Measurements from ENCODE around the gene UBE2F. TPM values are rescaled to one million over a fixed set of nuclear protein-coding genes. Genes with fewer than 3 reads are reported as not detected.
"Not testable (repeated sequence)": the region's sequence is repeated elsewhere in the genome, so short reads cannot be mapped to it uniquely, and the experiment has no call there.

The UBE2F gene
- total and polyA plus RNA-seq, 8 donors = 6.4 to 87.0 (median 44.9) TPM; not detected in 1

DNA sequence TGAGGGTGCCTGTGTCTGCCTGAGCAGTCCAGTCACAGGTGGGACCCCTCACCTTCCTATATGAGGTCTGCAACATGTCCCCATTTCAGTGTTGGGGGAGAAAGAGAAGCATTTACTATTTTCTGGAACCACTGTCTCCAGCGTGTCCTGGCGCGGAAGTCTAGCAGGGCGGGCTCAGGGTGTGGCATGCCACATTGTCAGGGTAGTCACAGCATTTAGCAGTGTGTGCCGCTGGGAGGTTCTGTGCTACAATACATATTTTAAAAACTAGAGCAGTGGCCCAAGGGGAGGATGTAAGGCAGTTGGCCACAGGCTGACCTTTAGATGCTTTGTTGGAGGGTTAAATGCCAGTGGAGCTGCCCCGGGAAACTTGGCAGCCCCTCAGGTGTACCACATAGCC lies 12.5 kb downstream of the UBE2F start:
- H3K27ac ChIP-seq = no peak overlapping the region
- no peak for DNase-seq
- peaks cover 7 to 42% (median 30%) of the 10 kb centered on the region in 4 donors for H3K4me1 ChIP-seq
- no peaks in the 10 kb centered on the region for H3K27me3 ChIP-seq
- intact Hi-C loops (cut with DNase I; ENCODE audit: low total_unique reads) = no loop called here
- H3K4me3 ChIP-seq = no peak overlapping the region
- WGBS, 5 donors = 82 to 91% (median 85%) methylated on average over 6 of the region's 6 CpGs
- H3K9me3 ChIP-seq = no peaks in the 10 kb centered on the region
- TF ChIP-seq POLR2A (IDR thresholded peaks at IDR 0.05) = no peak
- TF ChIP-seq EP300 (IDR thresholded peaks at IDR 0.05) = no peak
- TF ChIP-seq, protein P1, sequence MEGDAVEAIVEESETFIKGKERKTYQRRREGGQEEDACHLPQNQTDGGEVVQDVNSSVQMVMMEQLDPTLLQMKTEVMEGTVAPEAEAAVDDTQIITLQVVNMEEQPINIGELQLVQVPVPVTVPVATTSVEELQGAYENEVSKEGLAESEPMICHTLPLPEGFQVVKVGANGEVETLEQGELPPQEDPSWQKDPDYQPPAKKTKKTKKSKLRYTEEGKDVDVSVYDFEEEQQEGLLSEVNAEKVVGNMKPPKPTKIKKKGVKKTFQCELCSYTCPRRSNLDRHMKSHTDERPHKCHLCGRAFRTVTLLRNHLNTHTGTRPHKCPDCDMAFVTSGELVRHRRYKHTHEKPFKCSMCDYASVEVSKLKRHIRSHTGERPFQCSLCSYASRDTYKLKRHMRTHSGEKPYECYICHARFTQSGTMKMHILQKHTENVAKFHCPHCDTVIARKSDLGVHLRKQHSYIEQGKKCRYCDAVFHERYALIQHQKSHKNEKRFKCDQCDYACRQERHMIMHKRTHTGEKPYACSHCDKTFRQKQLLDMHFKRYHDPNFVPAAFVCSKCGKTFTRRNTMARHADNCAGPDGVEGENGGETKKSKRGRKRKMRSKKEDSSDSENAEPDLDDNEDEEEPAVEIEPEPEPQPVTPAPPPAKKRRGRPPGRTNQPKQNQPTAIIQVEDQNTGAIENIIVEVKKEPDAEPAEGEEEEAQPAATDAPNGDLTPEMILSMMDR (IDR thresholded peaks at IDR 0.05) = no peak
- TF ChIP-seq POLR2AphosphoS5 (IDR thresholded peaks at IDR 0.05) = no peak
- H3K36me3 ChIP-seq = peaks cover 0 to 30% (median 15%) of the 10 kb centered on the region in 4 donors

DNA sequence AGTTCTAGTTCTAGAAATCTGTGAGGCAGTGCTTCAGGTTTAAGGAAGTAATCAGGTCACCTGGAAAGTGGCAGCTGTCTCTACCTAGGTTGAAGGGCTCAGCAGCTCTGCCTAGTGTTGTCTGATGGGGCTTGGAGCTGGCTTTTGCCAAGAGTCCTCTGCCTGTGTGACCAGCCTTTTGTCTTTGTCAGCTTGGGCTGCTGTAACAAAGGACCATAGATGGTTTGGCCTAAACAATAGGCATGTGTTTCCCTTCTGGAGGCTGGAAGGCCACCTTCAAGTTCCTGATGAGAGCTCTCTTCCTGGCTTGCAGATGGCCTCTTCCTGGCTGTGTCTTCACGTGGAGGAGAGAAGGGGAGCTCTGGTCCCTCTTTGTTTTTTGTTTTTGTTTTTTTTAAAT lies 13.3 kb downstream of the UBE2F start:
- Histone ChIP-seq H3K9me3 (no peaks in the 10 kb centered on the region), H3K27ac (no peak overlapping the region), H3K27me3 (no peaks in the 10 kb centered on the region), H3K4me3 (no peak overlapping the region), H3K4me1 (peaks cover 7 to 46% (median 32%) of the 10 kb centered on the region in 4 donors), H3K36me3 (peaks cover 0 to 25% (median 13%) of the 10 kb centered on the region in 4 donors)
- intact Hi-C loops (cut with DNase I; ENCODE audit: low total_unique reads) = no loop called here
- WGBS, 5 donors = 50 to 67% (median 65%) methylated on average over 1 of the region's 1 CpG
- DNase-seq = no peak
- no peak for TF ChIP-seq POLR2A (IDR thresholded peaks at IDR 0.05)
- TF ChIP-seq, protein P1 (IDR thresholded peaks at IDR 0.05) = no peak
- no peak for TF ChIP-seq POLR2AphosphoS5 (IDR thresholded peaks at IDR 0.05)
- TF ChIP-seq EP300 (IDR thresholded peaks at IDR 0.05) = no peak

DNA sequence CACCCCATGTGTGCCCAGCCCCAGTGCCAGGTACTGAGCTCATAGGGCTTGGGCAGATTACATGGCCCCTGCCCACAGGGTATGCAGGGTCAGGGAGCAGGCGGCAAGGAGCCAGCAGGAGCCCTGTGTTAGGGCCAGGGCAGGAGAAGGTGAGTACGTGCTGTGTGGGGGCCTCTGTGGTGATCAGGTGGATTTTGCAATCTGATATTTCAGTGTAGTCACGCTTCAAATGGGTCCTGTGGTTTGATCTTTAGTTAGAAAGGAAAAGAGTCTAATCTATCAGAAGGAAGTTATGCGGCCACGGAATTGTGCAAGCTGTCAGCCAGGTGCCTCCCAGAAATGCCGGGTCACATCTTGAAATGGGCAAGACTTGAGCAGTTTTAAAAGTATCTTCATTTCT lies 13.9 kb downstream of the UBE2F start:
- Histone ChIP-seq H3K4me3 (no peak overlapping the region), H3K9me3 (no peaks in the 10 kb centered on the region), H3K27me3 (no peaks in the 10 kb centered on the region), H3K27ac (no peak overlapping the region), H3K36me3 (peaks cover 0 to 19% (median 7%) of the 10 kb centered on the region in 4 donors), H3K4me1 (peaks cover 7 to 46% (median 32%) of the 10 kb centered on the region in 4 donors)
- intact Hi-C loops (cut with DNase I; ENCODE audit: low total_unique reads) = no loop called here
- no peak for DNase-seq
- 40 to 65% (median 56%) methylated on average over 6 of the region's 6 CpGs for WGBS, 5 donors
- TF ChIP-seq POLR2A (IDR thresholded peaks at IDR 0.05) = no peak
- TF ChIP-seq POLR2AphosphoS5 (IDR thresholded peaks at IDR 0.05) = no peak
- TF ChIP-seq EP300 (IDR thresholded peaks at IDR 0.05) = no peak
- TF ChIP-seq, protein P1 (IDR thresholded peaks at IDR 0.05) = no peak

DNA sequence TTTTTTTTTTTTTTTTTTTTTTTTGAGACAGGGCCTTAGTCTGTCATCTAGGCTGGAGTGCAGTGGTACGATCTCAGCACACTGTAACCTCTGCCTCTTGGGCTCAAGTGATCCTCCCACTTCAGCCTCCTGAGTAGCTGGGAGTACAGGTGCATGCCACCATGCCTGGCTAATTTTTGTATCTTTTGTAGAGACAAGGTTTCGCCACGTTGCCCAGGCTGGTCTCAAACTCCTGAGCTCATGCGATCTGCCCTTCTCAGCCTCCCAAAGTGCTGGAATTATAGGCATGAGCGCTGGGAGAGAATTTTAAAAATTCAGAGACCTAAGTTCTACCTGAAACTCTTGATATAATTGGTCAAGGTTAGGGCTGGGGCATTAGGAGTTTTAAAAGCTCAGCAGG lies 14.8 kb downstream of the UBE2F start:
- Histone ChIP-seq H3K36me3 (peaks cover 0 to 11% (median 2%) of the 10 kb centered on the region in 4 donors), H3K4me1 (peaks cover 7 to 46% (median 32%) of the 10 kb centered on the region in 4 donors)
- H3K27ac ChIP-seq; H3K4me3 ChIP-seq; DNase-seq; H3K27me3 ChIP-seq; H3K9me3 ChIP-seq; intact Hi-C loops (cut with DNase I; ENCODE audit: low total_unique reads): not testable (repeated sequence)
- 84 to 99% (median 96%) methylated on average over 4 to 5 of the region's 5 CpGs for WGBS, 5 donors

DNA sequence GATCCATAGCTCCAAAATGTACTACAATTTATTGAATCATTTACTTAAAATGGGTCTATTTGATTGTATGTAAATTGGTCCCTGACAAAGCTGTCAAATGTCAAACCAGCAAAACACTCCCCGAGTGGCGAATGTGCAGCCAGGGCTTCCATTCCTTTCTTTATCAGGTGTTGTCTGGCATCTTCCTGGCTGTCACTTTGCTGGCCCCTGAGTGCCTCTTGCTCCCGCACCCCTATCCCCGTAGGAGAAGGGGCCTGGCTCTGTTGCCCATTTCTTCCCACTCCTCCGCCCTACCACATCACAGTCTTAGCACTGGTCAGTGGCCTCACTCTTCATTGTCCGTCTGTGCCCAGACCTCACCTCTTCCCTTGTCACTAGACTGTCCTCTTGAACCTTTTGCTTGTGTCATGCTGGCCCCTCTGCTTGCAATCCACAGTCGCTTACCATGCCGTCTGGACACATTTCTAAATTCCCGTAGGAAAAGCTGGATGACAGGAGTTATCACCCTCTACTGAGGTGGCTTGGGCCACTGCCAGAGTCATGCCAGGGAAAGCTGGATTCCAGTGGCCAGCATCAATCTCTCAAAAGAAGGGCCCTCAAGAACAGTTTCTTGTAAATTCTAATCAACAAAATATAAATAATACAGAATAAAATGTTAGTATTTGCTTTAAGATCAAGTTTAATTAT lies 15.4 kb downstream of the UBE2F start:
- WGBS, 5 donors = 87 to 94% (median 93%) methylated on average over 9 of the region's 9 CpGs
- peaks cover 7 to 46% (median 32%) of the 10 kb centered on the region in 4 donors for H3K4me1 ChIP-seq
- intact Hi-C loops (cut with DNase I; ENCODE audit: low total_unique reads) = no loop called here
- H3K27me3 ChIP-seq = no peaks in the 10 kb centered on the region
- no peak overlapping the region for H3K27ac ChIP-seq
- no peaks in the 10 kb centered on the region for H3K9me3 ChIP-seq
- H3K4me3 ChIP-seq = no peak overlapping the region
- TF ChIP-seq, protein P1 (IDR thresholded peaks at IDR 0.05) = no peak
- no peak for TF ChIP-seq EP300 (IDR thresholded peaks at IDR 0.05)
- TF ChIP-seq POLR2AphosphoS5 (IDR thresholded peaks at IDR 0.05) = no peak
- no peak for TF ChIP-seq POLR2A (IDR thresholded peaks at IDR 0.05)
- no peak for DNase-seq
- peaks cover 0 to 5% (median 2%) of the 10 kb centered on the region in 4 donors for H3K36me3 ChIP-seq
